GM19023 (cell line): ENCODE results near the gene PLXND1.

Source experiments
- ATAC-seq: cut with Tn5 transposase; IDR thresholded peaks from one replicate; pipeline ENCODE4 v1.9.1; 2021; ENCODE audit warnings: mild to moderate bottlenecking, moderate library complexity; ENCODE audit not compliant: unreplicated experiment

PLXND1 gene

GRCh38 chr3:129513705-129514104 is 92.8 kb downstream of the PLXND1 start:
- ATAC-seq: no peak

- no peak for ATAC-seq
Measured at GRCh38 chr3:129512595-129512994, 93.9 kb downstream of the PLXND1 start.

GRCh38 chr3:129507181-129507831 is 99.2 kb downstream of the PLXND1 start:
- ATAC-seq: no peak

GRCh38 chr3:129506231-129506742 is 100.2 kb downstream of the PLXND1 start:
- ATAC-seq: no peak

GRCh38 chr3:129505341-129505740 is 101.1 kb downstream of the PLXND1 start:
- no peak for ATAC-seq
